Measurements from ENCODE around the gene ST8SIA1.
A peak's percentile ranks its signal among the peaks of the same experiment; 100 is the strongest.

Gene ST8SIA1

DNA sequence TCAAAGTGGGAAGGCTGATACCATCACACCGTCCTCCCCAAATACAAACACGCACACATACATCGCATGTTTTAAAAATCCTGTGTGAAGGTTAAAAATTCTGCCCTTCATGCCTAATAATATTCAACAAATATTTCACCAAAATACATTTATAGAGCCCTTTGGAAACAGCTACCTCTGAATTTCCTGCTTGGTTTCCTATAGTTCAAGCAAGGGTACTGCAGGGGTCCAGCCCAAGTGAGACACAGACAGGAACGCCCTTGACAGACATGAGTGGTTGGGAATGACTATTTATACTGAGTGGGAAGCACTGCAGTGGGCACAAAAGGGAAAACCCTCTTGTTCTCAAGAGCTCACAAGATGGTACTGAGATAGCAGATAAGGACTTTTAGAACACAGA, 51.0 kb downstream of the ST8SIA1 start:
- no peak for DNase-seq (ENCODE audit: low read depth in 2 of 2)

DNA sequence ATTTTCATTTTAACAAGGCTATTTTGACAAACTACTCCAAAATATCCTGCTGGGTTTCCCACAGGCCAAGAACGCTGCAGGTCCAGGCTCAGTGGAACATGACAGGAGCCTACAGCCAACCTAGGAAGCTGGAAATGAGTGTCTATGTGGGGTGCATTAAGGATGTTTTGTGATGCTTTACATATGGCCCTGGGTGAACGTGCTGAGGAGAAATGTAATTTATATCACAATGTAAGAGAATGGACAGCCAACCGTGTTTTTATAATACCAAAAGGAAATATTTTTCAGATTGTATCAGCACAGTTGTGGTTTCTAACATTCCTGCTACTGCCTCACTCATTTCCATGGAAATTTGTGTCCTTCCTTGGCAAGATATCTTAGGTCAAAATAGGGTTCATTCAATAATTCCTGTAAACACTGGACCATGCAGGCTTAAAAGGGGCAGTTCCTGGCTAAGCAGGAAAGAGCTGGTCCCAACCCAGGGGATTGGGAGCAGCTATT, 51.5 kb downstream of the ST8SIA1 start:
- DNase-seq (ENCODE audit: low read depth in 2 of 2) = peak; percentile 86 to 88

- DNase-seq (ENCODE audit: low read depth in 2 of 2) = peak in 1 of 2 experiments; percentile 52
Observed at GRCh38 chr12:22282283-22282682, 52.2 kb downstream of the ST8SIA1 start.

DNA sequence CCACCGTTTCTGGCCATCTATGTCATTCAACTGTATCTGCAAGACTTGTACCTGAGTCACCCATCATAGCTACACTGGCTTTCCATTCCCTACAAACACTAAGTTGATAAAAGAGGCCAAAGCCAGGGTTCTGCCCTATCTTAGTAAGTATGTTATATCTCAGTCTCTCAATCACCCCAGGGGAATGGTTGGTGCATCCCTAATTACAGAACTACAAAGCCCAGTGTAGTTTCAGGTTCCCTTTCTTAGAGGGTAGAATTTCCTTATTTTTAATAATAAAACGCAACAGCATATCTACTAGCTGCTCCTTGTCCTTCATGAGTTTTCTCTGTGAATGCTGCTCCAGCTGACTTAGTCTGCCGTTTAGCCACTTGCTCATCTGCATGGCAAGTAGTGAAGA, 57.6 kb downstream of the ST8SIA1 start:
- DNase-seq (ENCODE audit: low read depth in 2 of 2) = no peak

DNA sequence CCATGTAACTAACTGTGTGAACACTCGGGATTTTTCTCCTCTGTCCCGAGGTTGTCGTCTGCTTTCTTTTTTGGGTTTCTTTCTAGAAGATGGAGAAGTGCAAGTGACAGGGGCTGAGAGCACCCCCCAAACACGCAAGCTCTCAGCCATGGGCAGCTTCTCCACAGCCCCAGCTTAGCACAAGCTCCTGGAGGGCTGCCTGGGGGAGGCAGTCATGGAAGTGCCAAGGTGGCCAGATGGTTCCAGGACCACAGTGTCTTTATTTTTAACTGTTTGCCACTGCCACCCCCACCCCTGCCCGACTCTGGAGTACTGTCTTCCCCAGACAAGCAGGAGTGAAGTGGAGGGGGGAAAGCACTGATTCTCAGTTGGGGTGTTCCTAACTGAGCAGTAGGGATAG, 58.2 kb downstream of the ST8SIA1 start:
- no peak for DNase-seq (ENCODE audit: low read depth in 2 of 2)

DNA sequence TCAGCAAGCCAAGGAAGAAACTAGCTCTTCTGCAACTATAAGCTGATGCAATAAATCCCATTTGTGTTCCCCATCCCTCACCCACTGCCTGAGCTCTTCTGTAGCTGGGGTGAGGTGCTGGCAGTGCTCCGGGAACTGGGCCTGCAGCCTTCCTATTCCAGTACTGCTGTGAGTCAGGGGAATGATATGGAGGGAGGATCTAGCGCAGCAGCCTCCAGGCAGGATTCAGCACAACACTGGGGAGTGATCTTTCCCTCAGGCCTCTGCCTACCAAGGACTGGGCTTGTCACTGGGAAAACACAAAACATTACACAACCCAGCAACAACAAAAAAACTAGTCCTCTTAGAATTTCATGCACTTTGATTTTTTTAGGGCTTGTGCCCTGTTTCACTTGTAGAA, 58.7 kb downstream of the ST8SIA1 start:
- DNase-seq (ENCODE audit: low read depth in 2 of 2) = peak; percentile 100

DNA sequence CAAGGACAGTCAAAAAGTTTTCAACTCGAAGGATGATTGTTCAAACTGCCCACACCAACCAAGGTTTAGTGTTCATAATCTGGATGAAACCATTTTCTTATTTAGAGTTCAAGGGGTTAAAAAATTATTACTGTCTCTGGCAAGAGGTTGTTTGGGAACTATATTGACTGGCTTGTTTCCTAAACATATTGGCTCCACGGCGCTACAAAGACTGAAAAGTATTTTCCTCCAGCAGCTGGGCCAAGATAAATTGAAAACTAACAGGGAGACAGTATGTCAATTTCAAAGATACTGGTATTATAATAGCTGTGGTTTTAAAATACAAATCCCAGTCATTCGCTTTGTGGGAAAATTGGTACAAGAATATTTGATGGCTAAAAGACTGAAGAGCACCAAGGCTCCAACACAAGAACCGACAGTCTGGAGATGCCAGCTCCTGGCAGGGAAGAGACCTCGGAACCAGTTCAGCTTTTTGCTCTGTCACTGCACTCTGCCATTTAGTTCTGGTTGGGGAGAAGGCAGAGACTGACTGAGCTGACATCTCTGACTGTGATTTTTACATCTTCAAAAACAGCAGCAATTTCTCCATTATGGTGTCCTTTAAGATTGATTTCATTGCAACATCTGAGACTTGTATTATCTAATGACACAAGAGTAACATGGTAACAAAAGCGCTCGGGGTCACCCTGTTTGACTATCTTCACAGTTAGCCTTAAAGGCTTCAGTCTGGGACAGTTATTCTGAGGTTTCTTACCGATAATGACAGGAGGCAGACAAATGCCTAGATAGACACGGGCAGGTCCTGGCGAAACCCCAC, 62.0 kb downstream of the ST8SIA1 start:
- no peak for DNase-seq (ENCODE audit: low read depth in 2 of 2)

DNA sequence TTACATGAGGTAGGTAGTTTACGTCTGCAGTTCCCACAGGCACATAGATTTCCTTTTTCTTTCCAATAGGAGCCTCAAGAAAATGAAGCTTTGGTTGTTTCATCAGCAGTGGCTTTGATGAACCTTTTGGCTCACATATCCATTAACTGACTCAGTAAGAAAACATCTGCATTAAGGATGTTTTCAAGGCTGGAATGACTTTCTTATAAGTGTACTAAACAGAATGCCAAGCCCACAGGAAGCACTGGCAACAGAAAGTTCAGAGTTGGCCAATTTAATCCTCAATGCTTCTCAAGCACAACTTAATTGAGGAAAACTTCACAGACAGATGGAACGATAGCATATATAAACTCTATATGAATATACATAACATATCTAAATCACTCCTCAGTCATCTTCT, 63.5 kb downstream of the ST8SIA1 start:
- DNase-seq (ENCODE audit: low read depth in 2 of 2) = peak; percentile 77 to 82

GRCh38 chr12:22268973-22269372, 65.5 kb downstream of the ST8SIA1 start:
- no peak for DNase-seq (ENCODE audit: low read depth in 2 of 2)

- no peak for DNase-seq (ENCODE audit: low read depth in 2 of 2)
Observed at GRCh38 chr12:22268406-22268805, 66.1 kb downstream of the ST8SIA1 start.

DNA sequence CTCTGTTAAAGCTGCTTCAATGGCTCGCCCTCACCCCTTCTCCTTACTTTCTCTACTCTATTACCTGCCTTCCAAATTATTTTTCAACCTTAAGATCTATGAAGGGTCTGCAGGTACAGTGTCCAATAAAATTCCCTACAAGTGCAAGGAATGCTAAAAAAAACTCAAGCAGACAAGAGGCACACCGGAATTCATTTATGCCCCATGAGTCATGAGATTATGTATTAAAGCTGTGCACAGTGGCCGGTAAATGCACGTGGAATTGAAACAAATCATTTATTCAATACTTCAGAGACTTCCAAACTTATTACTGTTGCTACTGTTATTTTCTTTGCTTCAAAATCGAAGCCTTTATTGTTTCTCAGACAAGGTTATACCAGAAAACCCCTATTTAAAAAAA, 68.4 kb downstream of the ST8SIA1 start:
- DNase-seq (ENCODE audit: low read depth in 2 of 2) = no peak

- DNase-seq (ENCODE audit: low read depth in 2 of 2) = no peak
Observed at GRCh38 chr12:22264380-22264779, 70.1 kb downstream of the ST8SIA1 start.

DNA sequence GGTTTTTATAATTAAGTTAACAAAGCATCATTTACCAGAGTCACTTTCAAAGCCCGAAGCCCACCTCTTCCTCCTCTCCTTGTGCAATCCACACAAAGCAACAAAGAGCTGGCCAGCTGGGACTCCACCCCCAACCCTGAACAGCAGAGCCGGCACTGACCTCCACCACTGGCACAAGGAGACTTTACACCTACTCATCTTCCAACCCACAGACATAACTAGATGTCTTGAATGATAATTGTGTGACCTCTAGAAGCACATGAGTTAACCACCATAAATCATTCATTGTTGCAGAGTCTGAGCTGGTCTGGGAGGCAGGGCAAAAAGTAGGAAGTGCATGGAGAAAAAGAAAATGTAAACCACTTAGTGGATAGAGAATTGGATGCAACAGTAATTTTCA, 72.2 kb downstream of the ST8SIA1 start:
- no peak for DNase-seq (ENCODE audit: low read depth in 2 of 2)

DNA sequence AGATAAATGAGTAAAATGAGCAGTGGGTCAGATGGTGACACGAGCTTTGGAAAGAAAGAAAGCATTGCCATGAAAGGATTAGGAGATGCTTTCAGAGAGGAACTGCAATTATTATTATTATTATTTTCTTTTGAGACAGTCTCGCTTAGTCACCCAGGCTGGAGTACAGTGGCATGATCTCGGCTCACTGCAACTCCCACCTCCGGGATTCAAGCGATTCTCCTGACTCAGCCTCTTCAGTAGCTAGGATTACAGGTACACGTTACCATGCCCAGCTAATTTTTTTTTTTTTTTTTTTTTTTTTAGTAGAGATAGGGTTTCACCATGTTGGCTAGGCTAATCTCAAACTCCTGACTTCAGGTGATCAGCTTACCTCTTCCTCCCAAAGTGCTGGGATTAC, 77.4 kb downstream of the ST8SIA1 start:
- DNase-seq (ENCODE audit: low read depth in 2 of 2) = no peak

DNA sequence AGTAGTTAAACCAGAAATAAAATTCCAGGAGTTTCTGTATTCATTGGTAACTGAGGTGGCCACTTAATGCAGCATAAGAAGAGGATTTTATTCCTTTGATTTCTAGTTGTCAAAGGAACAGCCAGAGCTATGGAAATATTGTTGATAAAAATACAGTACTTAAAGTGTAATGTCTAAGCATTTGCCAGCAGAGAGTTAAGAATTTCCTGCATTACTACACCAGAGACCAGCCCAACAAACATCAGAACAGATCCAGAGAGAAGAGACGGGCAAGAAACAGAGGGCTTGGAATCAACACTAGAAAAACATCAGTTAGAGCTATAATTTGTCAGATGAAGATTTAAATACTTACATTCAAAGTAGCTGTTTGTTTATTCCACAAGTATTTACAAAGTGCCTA, 77.9 kb downstream of the ST8SIA1 start:
- DNase-seq (ENCODE audit: low read depth in 2 of 2) = no peak

- DNase-seq (ENCODE audit: low read depth in 2 of 2) = no peak
Observed at GRCh38 chr12:22256041-22256441, 78.5 kb downstream of the ST8SIA1 start.

DNA sequence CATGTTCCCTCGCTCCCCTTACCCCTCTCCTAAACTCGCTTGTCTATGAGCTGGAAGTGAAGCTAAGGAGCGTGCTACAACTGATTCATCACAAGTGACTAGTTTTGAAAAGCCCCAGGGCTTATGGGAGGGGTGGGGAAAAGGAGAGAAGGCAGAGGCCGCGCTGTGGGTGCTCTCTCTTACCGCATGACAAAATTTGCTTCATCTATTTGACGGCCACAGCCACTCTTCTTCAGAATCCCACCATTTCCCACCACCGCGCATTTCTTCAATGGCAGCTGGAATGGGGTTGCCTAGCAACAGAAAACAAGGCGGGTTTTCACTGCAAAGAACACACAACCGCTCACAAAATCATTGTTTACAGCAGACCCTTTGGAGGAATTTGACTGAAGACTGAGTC, 79.4 kb downstream of the ST8SIA1 start:
- no peak for DNase-seq (ENCODE audit: low read depth in 2 of 2)

- no peak for DNase-seq (ENCODE audit: low read depth in 2 of 2)
Observed at GRCh38 chr12:22254478-22254877, 80.0 kb downstream of the ST8SIA1 start.

DNA sequence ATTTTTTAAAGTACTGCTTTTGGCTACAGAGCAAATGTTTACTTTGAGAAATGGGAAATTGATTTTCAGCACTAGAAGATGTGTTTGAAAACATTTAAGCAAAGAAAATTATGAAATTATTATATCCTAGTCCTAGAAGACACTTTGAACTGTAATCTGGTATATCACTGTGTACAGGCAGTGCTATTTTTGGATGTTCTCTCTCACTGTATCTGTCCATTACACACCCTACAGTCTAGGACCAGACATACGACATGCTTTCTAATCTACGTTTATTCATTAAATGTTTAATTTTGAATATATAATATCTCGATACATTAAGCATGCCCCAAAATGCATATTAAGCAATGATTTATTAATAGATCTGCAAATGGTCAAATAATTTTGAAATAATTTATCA, 82.5 kb downstream of the ST8SIA1 start:
- no peak for DNase-seq (ENCODE audit: low read depth in 2 of 2)

GRCh38 chr12:22250762-22251161, 83.7 kb downstream of the ST8SIA1 start:
- no peak for DNase-seq (ENCODE audit: low read depth in 2 of 2)

- no peak for DNase-seq (ENCODE audit: low read depth in 2 of 2)
Observed at GRCh38 chr12:22248571-22249115, 85.9 kb downstream of the ST8SIA1 start.

DNA sequence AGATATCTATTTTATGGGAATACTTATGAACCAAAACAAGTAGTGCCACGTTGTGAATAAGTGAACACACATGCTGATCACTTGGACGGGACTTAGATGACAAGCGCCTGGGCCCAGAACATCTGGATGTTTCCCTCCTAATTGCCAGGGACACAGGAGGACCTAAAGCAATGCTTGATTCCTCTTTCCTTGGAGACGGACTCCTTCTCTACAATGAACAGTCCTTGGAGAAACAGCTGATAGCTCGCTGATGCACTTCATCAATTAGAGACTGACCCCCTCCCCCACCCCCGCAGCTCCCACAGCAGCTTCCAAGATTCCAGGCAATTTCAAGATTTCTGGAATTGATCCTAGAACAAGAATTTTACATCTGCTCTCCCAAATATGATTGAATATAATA, 86.4 kb downstream of the ST8SIA1 start:
- DNase-seq (ENCODE audit: low read depth in 2 of 2) = no peak

DNA sequence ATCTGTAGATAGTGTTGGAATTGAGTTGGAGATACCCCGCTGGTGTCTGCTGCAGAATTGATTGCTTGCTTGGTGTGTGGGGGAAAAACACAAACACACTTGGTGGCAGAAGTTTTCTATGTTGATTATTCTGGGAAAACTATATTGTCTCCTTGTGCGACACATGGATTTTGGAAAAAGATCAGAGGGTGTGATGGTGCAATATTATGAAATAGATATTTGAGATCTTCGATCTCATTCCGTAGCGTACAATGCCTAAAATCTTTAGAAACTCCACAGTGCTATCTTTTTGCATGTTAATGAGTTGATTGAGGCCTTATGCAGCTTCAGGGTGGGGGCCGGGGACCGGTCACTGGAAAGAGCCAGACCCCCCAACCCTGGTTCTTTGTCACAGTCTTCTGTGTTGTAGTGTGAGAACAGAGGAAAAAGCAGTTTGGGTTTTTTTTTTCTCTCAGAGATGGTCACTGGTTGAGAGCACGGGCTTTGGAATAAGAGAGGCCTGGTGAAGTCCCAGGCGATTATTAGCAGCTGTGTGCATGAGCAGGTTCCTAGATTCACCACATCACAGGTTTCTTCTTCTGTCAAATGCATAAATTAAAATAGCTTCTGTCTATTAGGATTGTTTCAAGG, 88.2 kb downstream of the ST8SIA1 start:
- DNase-seq (ENCODE audit: low read depth in 2 of 2) = no peak

Data from fibroblast of skin of left quadriceps (primary cell).